ENCODE data around the gene CITED4. TPM values are rescaled to one million over a fixed set of nuclear protein-coding genes. Genes with fewer than 3 reads are reported as not detected.
A peak's percentile ranks its signal among the peaks of the same experiment; 100 is the strongest.

Gene CITED4
- total and polyA plus RNA-seq, 9 of the 15 experiments (the other 6 are each of a cell fraction or from before 2014, with no cell fraction given), result 0.11 to 1.2 (median 0.17) TPM; not detected in 2

- TF ChIP-seq ZBTB40 (IDR thresholded peaks at IDR 0.05) (no peak), ZBTB40 (CRISPR knock-in tag; IDR thresholded peaks at IDR 0.05) (no peak), ARID2 (IDR thresholded peaks at IDR 0.05) (no peak), SIN3B (IDR thresholded peaks at IDR 0.05; ENCODE audit: low read depth) (no peak), FOXJ2 (tag; IDR thresholded peaks at IDR 0.05) (peak; percentile 73; the same call in 1 of the 2 replicates), SNIP1 (IDR thresholded peaks at IDR 0.05; ENCODE audit: low read depth) (no peak), EP400 (IDR thresholded peaks at IDR 0.05) (no peak; the same call in none of the 2 replicates), CEBPB (tag; IDR thresholded peaks at IDR 0.05) (peak; percentile 88), ARHGAP35 (IDR thresholded peaks at IDR 0.05; ENCODE audit: partially characterized antibody) (no peak), SIX5 (IDR thresholded peaks at IDR 0.05; ENCODE audit: borderline replicate concordance in 1 of 2, insufficient read depth in 1 of 2, low read depth in 1 of 2, low read length in 2 of 2) (no peak), ZNF239 (CRISPR knock-in tag; IDR thresholded peaks at IDR 0.05) (no peak), CHD4 (IDR thresholded peaks at IDR 0.05; ENCODE audit: insufficient read depth, insufficient replicate concordance, low read depth, low read length, poor library complexity, severe bottlenecking) (no peak), MECOM (CRISPR knock-in tag; IDR thresholded peaks at IDR 0.05) (no peak)
- TF ChIP-seq, protein P1, sequence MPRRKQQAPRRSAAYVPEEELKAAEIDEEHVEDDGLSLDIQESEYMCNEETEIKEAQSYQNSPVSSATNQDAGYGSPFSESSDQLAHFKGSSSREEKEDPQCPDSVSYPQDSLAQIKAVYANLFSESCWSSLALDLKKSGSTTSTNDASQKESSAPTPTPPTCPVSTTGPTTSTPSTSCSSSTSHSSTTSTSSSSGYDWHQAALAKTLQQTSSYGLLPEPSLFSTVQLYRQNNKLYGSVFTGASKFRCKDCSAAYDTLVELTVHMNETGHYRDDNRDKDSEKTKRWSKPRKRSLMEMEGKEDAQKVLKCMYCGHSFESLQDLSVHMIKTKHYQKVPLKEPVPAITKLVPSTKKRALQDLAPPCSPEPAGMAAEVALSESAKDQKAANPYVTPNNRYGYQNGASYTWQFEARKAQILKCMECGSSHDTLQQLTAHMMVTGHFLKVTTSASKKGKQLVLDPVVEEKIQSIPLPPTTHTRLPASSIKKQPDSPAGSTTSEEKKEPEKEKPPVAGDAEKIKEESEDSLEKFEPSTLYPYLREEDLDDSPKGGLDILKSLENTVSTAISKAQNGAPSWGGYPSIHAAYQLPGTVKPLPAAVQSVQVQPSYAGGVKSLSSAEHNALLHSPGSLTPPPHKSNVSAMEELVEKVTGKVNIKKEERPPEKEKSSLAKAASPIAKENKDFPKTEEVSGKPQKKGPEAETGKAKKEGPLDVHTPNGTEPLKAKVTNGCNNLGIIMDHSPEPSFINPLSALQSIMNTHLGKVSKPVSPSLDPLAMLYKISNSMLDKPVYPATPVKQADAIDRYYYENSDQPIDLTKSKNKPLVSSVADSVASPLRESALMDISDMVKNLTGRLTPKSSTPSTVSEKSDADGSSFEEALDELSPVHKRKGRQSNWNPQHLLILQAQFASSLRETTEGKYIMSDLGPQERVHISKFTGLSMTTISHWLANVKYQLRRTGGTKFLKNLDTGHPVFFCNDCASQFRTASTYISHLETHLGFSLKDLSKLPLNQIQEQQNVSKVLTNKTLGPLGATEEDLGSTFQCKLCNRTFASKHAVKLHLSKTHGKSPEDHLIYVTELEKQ (CRISPR knock-in tag; IDR thresholded peaks at IDR 0.05), result peak; percentile 39; the same call in 1 of the 2 replicates
These were observed 6.0 kb upstream of the CITED4 start (continued) for GRCh38 chr1:40868051-40868723.

All from K562 (cell line).